Heart left ventricle (tissue), 16 donors: ENCODE results near the gene ALOXE3. TPM values are rescaled to one million over a fixed set of nuclear protein-coding genes. Genes with fewer than 3 reads are reported as not detected.

Source experiments
- ATAC-seq, 4 donors: fragments of 200-7000 bp; cut with Tn5 transposase; one replicate each; pipeline ENCODE4 v1.9.1; 2020 to 2022; ENCODE audit warnings: moderate library complexity in 4 of 4, mild to moderate bottlenecking in 3 of 4, moderate number of reproducible peaks in 1 of 4
- DNase-seq, 5 donors: peaks; one replicate each; pipeline ENCODE4 v3.0.0-alpha.2; 2020
- H3K27ac ChIP-seq, 12 donors: fragments of 200-600 bp; sonication (generic) in 4 of 12; one replicate each; pipeline versions ENCODE4 v1.5.0 to v1.8.0; 2016 to 2022; ENCODE audit warnings: mild to moderate bottlenecking in 2 of 12
- H3K27me3 ChIP-seq, 9 donors: fragments of 200-600 bp; sonication (generic) in 2 of 9; one replicate each; pipeline versions ENCODE4 v1.5.1 to v1.8.0; 2016 to 2022; ENCODE audit warnings: mild to moderate bottlenecking in 3 of 9
- H3K36me3 ChIP-seq, 9 donors: fragments of 200-600 bp; sonication (generic) in 2 of 9; one replicate each; pipeline versions ENCODE4 v1.5.0 to v1.8.0; 2018 to 2022; ENCODE audit warnings: mild to moderate bottlenecking in 2 of 9
- H3K4me1 ChIP-seq, 12 donors: fragments of 200-600 bp; sonication (generic) in 4 of 12; one replicate each; pipeline versions ENCODE4 v1.5.0 to v1.8.0; 2016 to 2022; ENCODE audit warnings: mild to moderate bottlenecking in 3 of 12
- H3K4me3 ChIP-seq, 12 donors: fragments of 200-600 bp; sonication (generic) in 4 of 12; one replicate each; pipeline versions ENCODE4 v1.5.0 to v1.8.0; 2017 to 2022; ENCODE audit warnings: mild to moderate bottlenecking in 9 of 12, moderate library complexity in 4 of 12
- H3K9me3 ChIP-seq, 12 donors: fragments of 200-600 bp; sonication (generic) in 4 of 12; one replicate each; pipeline versions ENCODE4 v1.5.0 to v1.8.0; 2016 to 2022; ENCODE audit warnings: mild to moderate bottlenecking in 1 of 12
- POLR2A ChIP-seq, 2 donors: fragments of 450-650 bp; IDR thresholded peaks; one replicate each; pipeline ENCODE4 v1.6.1; 2017; ENCODE audit warnings: antibody characterized with exemption in 2 of 2, mild to moderate bottlenecking in 2 of 2, moderate library complexity in 2 of 2
- WGBS, 4 donors: extraction: QIAGEN DNeasy Blood & Tissue Kit in 2 of 4; methylation state at CpG; one replicate each; pipeline versions ENCODE4 v1.1.5 to v1.1.7; 2013 to 2018; 5-methylcytosine and 5-hydroxymethylcytosine counted together
- intact Hi-C, 10 donors: fragments of 100-400 bp; cut with DNase I; formaldehyde crosslinking; loops; one replicate each; pipeline versions ENCODE4 v1.11.1 to v1.14.2; 2022
- polyA plus RNA-seq, 2 donors: library from polyadenylated mRNA; stranded (reverse); fragments of 200-250 nt; gene quantifications; one replicate each; pipeline ENCODE4 v1.2.3, GENCODE V29; 2013
- total RNA-seq, 9 donors: library from RNA; depleted of rRNA in 2 of 9; stranded (reverse); fragments of >200 nt in 2 of 9; fragmentation: NEBNext Ultra II Directional in 3 of 9; extraction: Animal tissue kit (Norgen Biotek cat#: 25700) in 3 of 9; gene quantifications; one replicate each; pipeline versions ENCODE4 v1.1.0 to v1.2.4, GENCODE V29; 2016 to 2023
- TF ChIP-seq, protein P1 (sequence below), 12 donors: fragments of 200-600 bp; sonication (generic) in 4 of 12; IDR thresholded peaks; one replicate each; pipeline versions ENCODE4 v1.5.0 to v1.8.0; 2018 to 2022; ENCODE audit warnings: antibody characterized with exemption in 12 of 12, mild to moderate bottlenecking in 5 of 12
- donor health status: ischemic (EF 13 %, LVEDD 7.1; RV severe dilation, severe dysfunction).
- donor health status: healthy with polysubstance abuse.
- donor health status: DM: no; HTN: yes; CAD: no.
- donor health status: DM: no; HTN: no; CAD: no.
- donor health status: ischemic (EF 25% LVEDD 6.9; RV normal size, moderate dysfunction).
- donor health status: ischemic (EF 25% LVEDD 5.7; RV mildly dilated, moderate dysfunction).
- donor health status: healthy.
- donor health status: DM: yes; HTN: yes; CAD: no.
- donor health status: ischemic (EF 35%, LVEDD 5.7; RV mildly dilated, moderate dysfunction).
- donor health status: nonischemic (EF 11% LVEDD 7.7; RV severe dilation, severe dysfunction).
- donor health status: DM: yes; HTN: yes; CAD: no.
- donor health status: PGD.
- donor health status: ischemic (EF 29% LVEDD 5.4; RV normal size, mild dysfunction).
- donor health status: nonischemic (EF 23%, LVEDD 6.1; RV moderate dilation, normal function).

The ALOXE3 gene
- total and polyA plus RNA-seq, 11 donors = 0.12 TPM; not detected in 10

DNA sequence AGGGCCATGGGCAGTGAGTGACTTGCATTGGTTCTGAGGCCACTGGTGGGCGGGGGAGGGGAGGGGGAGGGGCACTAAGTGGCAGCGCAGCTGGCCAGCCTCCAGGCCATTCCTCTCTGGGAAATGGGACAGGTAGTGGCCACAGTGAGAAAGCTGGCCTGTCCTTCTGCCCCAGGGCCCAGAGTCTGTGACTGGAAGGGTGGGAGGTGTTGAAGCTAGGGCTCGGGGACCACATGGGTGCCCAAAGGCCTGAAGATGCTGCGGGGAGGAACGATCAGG, 30.4 kb downstream of the ALOXE3 start:
- no peaks in the 10 kb centered on the region for H3K9me3 ChIP-seq
- no peak overlapping the region for H3K4me3 ChIP-seq
- ATAC-seq (no peak), DNase-seq (peak in 1 of 5 donors; percentile 18)
- intact Hi-C loops = loop anchor here in 4 of 10 donors (10.0 kb wide), 2 partner anchors 207 to 217 kb away; partner anchors contain the start of gene SLC25A35 (in 2 of the 4)
- H3K36me3 ChIP-seq = no peaks in the 10 kb centered on the region
- H3K27ac ChIP-seq = no peak overlapping the region
- H3K4me1 ChIP-seq = no peaks in the 10 kb centered on the region
- TF ChIP-seq, protein P1, sequence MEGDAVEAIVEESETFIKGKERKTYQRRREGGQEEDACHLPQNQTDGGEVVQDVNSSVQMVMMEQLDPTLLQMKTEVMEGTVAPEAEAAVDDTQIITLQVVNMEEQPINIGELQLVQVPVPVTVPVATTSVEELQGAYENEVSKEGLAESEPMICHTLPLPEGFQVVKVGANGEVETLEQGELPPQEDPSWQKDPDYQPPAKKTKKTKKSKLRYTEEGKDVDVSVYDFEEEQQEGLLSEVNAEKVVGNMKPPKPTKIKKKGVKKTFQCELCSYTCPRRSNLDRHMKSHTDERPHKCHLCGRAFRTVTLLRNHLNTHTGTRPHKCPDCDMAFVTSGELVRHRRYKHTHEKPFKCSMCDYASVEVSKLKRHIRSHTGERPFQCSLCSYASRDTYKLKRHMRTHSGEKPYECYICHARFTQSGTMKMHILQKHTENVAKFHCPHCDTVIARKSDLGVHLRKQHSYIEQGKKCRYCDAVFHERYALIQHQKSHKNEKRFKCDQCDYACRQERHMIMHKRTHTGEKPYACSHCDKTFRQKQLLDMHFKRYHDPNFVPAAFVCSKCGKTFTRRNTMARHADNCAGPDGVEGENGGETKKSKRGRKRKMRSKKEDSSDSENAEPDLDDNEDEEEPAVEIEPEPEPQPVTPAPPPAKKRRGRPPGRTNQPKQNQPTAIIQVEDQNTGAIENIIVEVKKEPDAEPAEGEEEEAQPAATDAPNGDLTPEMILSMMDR (IDR thresholded peaks at IDR 0.05) = no peak
- no peak for TF ChIP-seq POLR2A (IDR thresholded peaks at IDR 0.05)
- 63 to 85% (median 70%) methylated on average over 3 to 5 of the region's 5 CpGs for WGBS, 4 donors
- peaks cover 0 to 60% (median 22%) of the 10 kb centered on the region in 9 donors for H3K27me3 ChIP-seq

DNA sequence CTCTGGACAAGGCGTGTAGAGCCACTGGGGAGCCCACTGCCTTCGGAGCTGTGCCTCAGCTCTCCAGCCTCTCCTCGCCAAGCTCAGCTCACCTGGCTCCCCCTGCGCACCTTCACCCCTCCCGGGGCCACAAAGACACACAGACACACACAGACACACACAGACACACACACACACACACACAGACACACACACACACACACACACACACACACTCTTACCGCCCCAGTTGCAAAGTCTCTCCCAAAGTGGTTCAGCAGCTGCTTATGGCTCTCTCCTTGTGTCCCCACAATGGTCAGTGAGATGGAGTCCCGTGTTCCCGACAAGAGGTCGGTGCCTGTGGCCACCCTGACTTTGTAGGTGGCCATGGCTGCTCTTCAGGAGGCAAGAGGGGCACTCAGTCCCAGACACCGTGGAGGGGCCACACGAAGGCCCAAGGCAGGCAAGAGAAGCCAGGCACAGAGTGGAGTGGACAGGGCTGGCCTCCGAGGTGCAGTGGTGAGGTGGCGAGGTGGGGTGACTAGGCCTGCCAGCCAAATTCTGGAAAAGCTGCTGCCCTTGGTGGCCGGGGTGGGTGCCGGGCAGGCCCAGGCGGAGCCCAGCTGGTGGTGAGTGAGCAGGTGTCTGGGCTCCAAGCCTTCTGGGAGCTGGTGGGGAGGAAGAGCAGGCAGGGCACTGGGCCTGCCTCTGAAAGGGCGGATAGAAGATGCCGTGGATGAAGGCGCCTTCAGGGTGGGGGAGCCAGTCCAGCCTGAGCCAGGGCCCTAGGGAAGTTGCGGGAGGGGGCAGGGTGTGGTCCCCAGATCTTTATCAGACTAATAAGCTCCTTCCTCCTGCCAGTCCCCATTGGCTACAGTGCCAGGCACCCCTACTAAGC, 31.0 kb downstream of the ALOXE3 start, which contains the start of gene ALOX12B:
Gene ALOX12B, minus strand, starts transcription at position 642 of the 877 bp plus-strand sequence. Its CDS starts 274 bp downstream, at position 368.
- intact Hi-C loops = loop anchor here in 4 of 10 donors (10.0 kb wide), 2 partner anchors 207 to 217 kb away; partner anchors contain the start of gene SLC25A35 (in 2 of the 4)
- 77 to 84% (median 81%) methylated on average over 18 to 20 of the region's 20 CpGs for WGBS, 4 donors
- DNase-seq = peak in 1 of 5 donors; percentile 33
- ATAC-seq = no peak
- Histone ChIP-seq H3K36me3 (no peaks in the 10 kb centered on the region), H3K4me3 (no peak within 1 kb of the TSS), H3K4me1 (no peaks in the 10 kb centered on the region), H3K9me3 (no peaks in the 10 kb centered on the region), H3K27me3 (peaks cover 0 to 60% (median 20%) of the 10 kb centered on the region in 9 donors), H3K27ac (no peak within 1 kb of the TSS)
- TF ChIP-seq, protein P1 (IDR thresholded peaks at IDR 0.05) = no peak
- TF ChIP-seq POLR2A (IDR thresholded peaks at IDR 0.05) = no peak

DNA sequence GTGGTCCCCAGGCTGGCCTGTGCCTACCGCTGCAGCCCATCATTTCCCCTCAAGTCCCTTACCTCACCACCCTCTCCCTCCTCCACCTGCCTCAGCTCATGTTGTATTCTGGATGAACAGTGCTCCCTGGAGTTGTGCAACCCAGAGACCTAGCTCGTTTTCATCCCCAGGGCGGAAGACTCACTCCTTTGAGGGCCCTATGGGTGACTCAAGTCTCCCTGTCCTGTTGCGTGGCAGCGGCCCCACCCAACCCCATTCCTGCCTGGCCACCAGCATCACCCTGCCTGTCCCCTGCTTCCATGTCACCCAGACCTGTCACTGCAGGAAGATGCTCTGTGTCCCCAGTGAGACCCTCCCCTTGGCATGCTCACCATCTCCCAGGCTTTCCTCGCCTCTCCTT, 34.1 kb downstream of the ALOXE3 start:
- WGBS, 4 donors = 83 to 91% (median 88%) methylated on average over 6 of the region's 6 CpGs
- peaks cover 1 to 70% (median 30%) of the 10 kb centered on the region in 9 donors for H3K27me3 ChIP-seq
- intact Hi-C loops = loop anchor here in 7 of 10 donors (5.0 to 10.0 kb wide), 4 partner anchors 33 to 221 kb away; partner anchors contain the start of genes ALOXE3 (in 3 of the 7) and SLC25A35 (in 2 of the 7)

More for the DNA sequence above, 34.1 kb downstream of the ALOXE3 start:
- H3K36me3 ChIP-seq = no peaks in the 10 kb centered on the region
- no peak for ATAC-seq
- H3K4me1 ChIP-seq = peaks cover 0 to 15% (median 10%) of the 10 kb centered on the region in 12 donors
- no peaks in the 10 kb centered on the region for H3K9me3 ChIP-seq
- no peak overlapping the region for H3K4me3 ChIP-seq
- H3K27ac ChIP-seq = no peak overlapping the region
- peak in 1 of 5 donors; percentile 40 for DNase-seq
- TF ChIP-seq, protein P1 (IDR thresholded peaks at IDR 0.05) = no peak
- no peak for TF ChIP-seq POLR2A (IDR thresholded peaks at IDR 0.05)
